ENCODE data around the gene BRD7. TPM values are rescaled to one million over a fixed set of nuclear protein-coding genes. Genes with fewer than 3 reads are reported as not detected.

Gene BRD7
- total and polyA plus RNA-seq, 2 of the 13 experiments (the other 11 are each of a cell fraction or from before 2014, with no cell fraction given), result 82.3 to 149 TPM

DNA sequence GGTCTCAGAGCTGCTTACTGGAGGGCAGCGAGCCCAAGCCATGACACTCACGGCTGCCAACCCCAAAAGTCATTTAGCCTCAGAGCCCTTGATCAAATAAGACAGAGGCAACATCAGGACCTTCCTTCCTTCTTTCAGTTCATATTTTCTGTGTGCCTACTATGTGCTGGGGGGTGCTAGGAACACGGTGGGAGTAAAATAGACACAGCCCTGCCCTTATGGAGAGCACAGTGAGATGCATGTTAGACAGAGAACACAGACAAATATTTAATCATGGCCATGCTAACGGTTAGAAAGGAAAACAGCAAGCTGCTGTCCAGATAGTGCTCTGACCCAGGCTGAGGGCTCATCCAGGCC is 4.5 kb upstream of the BRD7 start (continued):
- TF ChIP-seq ZFP91 (CRISPR knock-in tag; IDR thresholded peaks at IDR 0.05; ENCODE audit: borderline replicate concordance) (peak; percentile 4; the same call in 1 of the 2 replicates), SP2 (CRISPR knock-in tag; IDR thresholded peaks at IDR 0.05) (0 out of 2 replicates have a peak, but pooled peaks have one; percentile 35), ZNF33B (CRISPR knock-in tag; IDR thresholded peaks at IDR 0.05) (no peak), ELF3 (CRISPR knock-in tag; IDR thresholded peaks at IDR 0.05) (0 out of 2 replicates have a peak, but pooled peaks have one; percentile 14), MXI1 (IDR thresholded peaks at IDR 0.05; ENCODE audit: borderline replicate concordance, low read depth, low read length) (peak; percentile 2; the same call in 1 of the 3 replicates), ZNF501 (CRISPR knock-in tag; IDR thresholded peaks at IDR 0.05) (0 out of 2 replicates have a peak, but pooled peaks have one; percentile 12), HOXA3 (CRISPR knock-in tag; IDR thresholded peaks at IDR 0.05) (peak; percentile 3; the same call in 1 of the 2 replicates)

GRCh38 chr16:50372611-50373344 is 4.0 kb upstream of the BRD7 start:
- BruUV-seq (replicated peaks), result no TSS peak
- Histone ChIP-seq H3K9ac (ENCODE audit: insufficient read depth, low read depth, low read length) (no peak overlapping the region; the same call in 1 of the 2 replicates), H3K9me3 (ENCODE audit: low read length) (peaks cover 4% of the 10 kb centered on the region; the same call in 1 of the 2 replicates), H3K4me1 (ENCODE audit: insufficient read depth, low read length) (peaks cover 61% of the 10 kb centered on the region), H3K4me2 (ENCODE audit: low read depth, low read length) (peak overlapping the region; percentile 37), H3K79me2 (ENCODE audit: insufficient read depth, low read length) (peaks cover 6% of the 10 kb centered on the region), H3K36me3 (replicated peaks in 1 of 2; ENCODE audit: control insufficient read depth in 1 of 2, insufficient read depth in 2 of 2, low read length in 2 of 2) (no peaks in the 10 kb centered on the region), H4K20me1 (ENCODE audit: insufficient read depth, low read length) (no peaks in the 10 kb centered on the region), H3K27ac (ENCODE audit: extremely low read length, insufficient read depth, low read length) (no peak overlapping the region), H2AFZ (ENCODE audit: low read length) (no peak overlapping the region), H3K4me3 (replicated peaks in 1 of 3; ENCODE audit: insufficient read depth in 1 of 3, low read depth in 2 of 3, low read length in 3 of 3) (peak overlapping the region in 1 of 3 experiments; percentile 4; a peak in 1 of 6 replicates), H3K27me3 (ENCODE audit: control insufficient read depth in 1 of 2, insufficient read depth in 2 of 2, low read length in 2 of 2) (no peaks in the 10 kb centered on the region; a peak in 1 of 5 replicates)
- peak; percentile 71 for DNase-seq (ENCODE audit: low spot score)
- ChIA-PET POLR2A (interaction anchor here (0.8 to 2.1 kb wide), 14 partner anchors 10 to 433 kb away, joined by 3 to 9 read pairs (median 4); partner anchors contain the start of gene NKD1), CTCF (ENCODE audit: low intra/inter-chr PET ratio, low total read pairs) (interaction anchor here (1.0 to 1.5 kb wide), 4 partner anchors 9 to 293 kb away, joined by 3 to 8 read pairs (median 4); no protein-coding TSS in a partner anchor)
- intact Hi-C loops (cut with micrococcal nuclease; ENCODE audit: unreplicated experiment), result loop anchor here (1.0 to 5.0 kb wide), 6 partner anchors 65 to 293 kb away; partner anchors contain the start of gene NKD1
- peak; percentile 75 for ATAC-seq
- WGBS (ENCODE audit: low lambda C conversion rate), result 64% methylated on average over 7 of the region's 10 CpGs
- FAIRE-seq, result no peak
- in situ Hi-C loops (cut with HindIII; ENCODE audit: extremely low pct_ligation_motif_present, low pct_unique_long_range_greater_than_20kb), result loop anchor here (5.0 to 25.0 kb wide), 5 partner anchors 135 to 435 kb away; partner anchors contain the start of genes CNEP1R1 and NKD1
- TF ChIP-seq RAD21 (CRISPR knock-in tag; IDR thresholded peaks at IDR 0.05), result peak; percentile 29; the same call in 1 of the 2 replicates
- peak; percentile 60; the same call in 1 of the 2 replicates for TF ChIP-seq MAX (IDR thresholded peaks at IDR 0.05)
- 0 out of 2 replicates have a peak, but pooled peaks have one; percentile 42 for TF ChIP-seq RNF2 (conservative IDR thresholded peaks at IDR 0.05; ENCODE audit: low read depth)
- TF ChIP-seq MEIS1 (CRISPR knock-in tag; IDR thresholded peaks at IDR 0.05; ENCODE audit: borderline replicate concordance), result peak; percentile 34; the same call in 1 of the 2 replicates
- no peak for TF ChIP-seq ZNF639 (CRISPR knock-in tag; conservative IDR thresholded peaks at IDR 0.05)
- 0 out of 2 replicates have a peak, but pooled peaks have one; percentile 41 for TF ChIP-seq ZNF546 (CRISPR knock-in tag; conservative IDR thresholded peaks at IDR 0.05)
- TF ChIP-seq DPF2 (CRISPR knock-in tag; IDR thresholded peaks at IDR 0.05; ENCODE audit: borderline replicate concordance, low read depth), result no peak
- TF ChIP-seq ZBTB33 (CRISPR knock-in tag; IDR thresholded peaks at IDR 0.05), result peak; percentile 99
- 0 out of 2 replicates have a peak, but pooled peaks have one; percentile 21 for TF ChIP-seq ZNF430 (CRISPR knock-in tag; IDR thresholded peaks at IDR 0.05)
- no peak for TF ChIP-seq BCL6 (CRISPR knock-in tag; IDR thresholded peaks at IDR 0.05)

All from HepG2 (cell line).